ELR (cell line): ENCODE results near the gene RBM19.

Experiments used
- DNase-seq: peaks from one replicate; pipeline ENCODE4 v3.0.0-alpha.2; 2015; ENCODE audit warnings: low read depth

Gene RBM19

DNA sequence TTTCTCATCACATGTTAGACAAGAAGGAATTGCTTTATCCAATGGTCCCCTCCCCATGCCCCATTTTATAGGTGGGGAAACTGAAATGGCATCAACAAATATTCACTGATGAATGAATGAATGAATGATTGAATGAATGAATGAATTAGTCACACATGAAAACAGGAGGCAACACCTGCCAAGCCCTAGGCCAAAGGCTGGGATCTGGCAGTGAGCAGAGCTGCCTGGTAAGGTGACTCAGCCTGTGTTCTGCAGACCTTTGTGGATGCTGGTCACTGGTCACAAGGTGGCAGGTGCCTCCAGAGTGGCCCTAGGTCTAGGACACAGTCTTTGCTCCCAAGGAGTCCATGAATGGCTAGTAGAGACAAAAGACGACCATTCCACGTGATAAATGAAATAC lies 188.4 kb downstream of the RBM19 start:
- no peak for DNase-seq

DNA sequence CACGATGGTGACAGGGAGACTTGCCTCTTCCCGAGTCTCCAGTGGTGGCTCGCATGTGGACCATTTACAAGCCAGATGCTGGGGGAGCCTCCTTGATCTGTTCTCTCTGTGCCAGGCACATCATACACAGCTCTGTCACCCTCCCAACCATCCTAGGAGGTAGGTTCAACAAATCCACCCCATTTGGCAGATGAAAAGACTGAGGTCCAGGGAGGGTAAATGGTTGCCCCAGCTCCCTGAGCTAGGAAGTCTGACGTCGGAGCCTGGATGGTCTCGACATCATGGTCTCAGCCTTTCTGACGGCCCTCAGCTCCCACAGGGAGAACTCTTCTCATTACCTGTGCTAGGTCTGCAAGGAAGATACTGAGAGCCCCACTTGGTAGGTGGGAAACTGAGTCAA lies 189.6 kb downstream of the RBM19 start:
- no peak for DNase-seq

DNA sequence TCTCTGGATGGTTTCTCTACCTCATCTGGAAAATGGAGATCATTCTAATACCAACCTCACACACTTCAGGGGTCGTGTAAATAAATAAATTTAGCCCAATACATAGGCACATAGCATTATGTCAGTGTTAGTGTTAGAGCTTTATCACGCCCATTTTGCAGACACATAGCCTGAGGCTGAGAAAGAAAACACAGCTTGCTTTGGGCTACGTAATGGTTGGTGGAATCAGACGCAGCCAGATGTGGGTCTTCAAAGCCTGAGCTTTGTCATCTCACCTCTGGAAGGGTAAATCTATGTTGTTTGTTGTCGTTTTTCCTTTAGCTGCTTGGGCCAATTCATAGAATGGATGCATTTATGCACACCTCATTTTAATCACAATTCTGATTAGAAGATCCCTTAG lies 191.6 kb downstream of the RBM19 start:
- DNase-seq = no peak

DNA sequence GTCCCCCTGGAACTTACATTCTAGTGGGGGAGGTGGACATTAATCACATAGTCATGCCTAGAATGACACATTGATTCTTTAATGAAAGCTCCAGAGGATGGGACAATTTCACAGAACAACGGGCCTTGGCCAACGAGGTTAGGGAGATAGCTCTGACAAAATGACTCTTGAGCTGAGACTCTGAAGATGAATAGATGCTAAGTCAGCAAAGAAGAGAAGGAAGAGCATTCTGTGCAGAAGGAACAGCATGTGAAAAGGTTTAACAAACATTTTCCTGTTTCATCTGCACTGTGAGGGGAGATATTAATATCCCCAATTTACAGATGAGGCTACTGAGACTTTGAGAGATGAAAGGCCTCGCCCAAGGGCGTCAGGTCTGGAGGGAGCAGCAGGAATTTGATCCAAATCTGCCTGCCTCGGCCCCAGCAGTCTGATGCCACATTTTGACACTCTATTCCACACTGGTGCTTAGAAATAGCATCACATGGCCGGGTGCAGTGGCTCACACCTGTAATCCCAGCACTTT lies 193.6 kb downstream of the RBM19 start:
- DNase-seq = no peak

DNA sequence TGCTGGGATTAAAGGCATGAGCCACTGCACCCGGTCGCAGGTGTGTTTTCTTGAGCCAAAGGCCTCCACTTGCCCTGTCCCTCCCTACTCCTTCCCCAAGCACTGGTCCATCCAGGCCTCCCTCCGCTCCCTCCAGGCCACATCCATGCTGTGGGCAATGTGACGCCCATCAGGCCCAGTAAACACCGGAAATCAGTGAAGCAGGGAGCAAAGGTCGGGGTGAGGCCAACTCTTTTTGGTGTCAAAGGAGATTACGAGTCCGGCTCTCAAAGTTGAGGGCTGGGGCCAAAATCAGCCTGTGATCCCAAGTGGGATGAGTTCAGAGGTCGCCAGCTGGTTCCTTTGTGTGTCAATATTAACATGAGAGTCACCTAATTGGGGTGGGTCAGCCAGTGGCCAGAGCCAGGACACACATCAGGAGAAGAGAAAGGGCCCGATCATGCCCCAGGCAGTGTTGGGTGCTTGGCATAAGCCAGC lies 195.7 kb downstream of the RBM19 start:
- no peak for DNase-seq

DNA sequence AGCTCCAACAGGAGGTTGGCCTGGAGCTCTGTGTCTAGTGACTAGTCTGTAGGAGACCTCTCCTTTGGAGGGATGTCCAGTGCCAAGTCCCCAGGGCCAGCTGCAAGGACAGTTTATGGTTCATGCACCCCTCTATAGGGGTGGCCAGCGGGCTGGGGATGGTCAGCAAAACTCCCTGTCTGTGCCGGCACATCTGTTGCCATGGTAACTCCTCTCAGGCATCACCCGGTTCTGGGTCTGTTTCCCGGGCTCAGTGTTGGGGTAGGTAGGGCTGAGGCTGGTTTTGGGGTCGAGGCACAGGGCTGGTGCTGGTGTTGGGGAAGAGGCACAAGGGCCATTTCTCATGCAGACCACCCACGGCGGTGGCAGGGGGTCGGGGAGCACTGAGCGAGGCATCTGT lies 196.8 kb downstream of the RBM19 start:
- DNase-seq = no peak

DNA sequence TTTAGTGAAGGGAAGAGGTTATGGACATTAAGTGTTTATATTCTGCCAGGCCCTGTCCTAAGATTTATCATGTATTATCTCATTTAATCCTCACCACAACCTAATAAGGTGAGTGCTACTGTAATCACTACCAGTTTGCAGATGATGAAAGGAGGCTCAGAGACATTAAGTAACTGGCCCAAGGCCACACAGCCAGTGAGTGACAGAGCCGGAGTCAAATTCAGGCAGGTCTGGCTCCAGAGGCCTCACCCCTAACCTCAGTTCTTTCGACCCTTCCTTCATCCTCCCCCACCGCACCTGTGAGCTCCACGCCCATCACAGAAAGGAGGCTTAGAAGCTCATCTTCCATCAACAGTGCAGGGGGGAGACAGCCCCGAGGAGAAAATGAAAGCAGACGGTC lies 197.3 kb downstream of the RBM19 start:
- DNase-seq = no peak

DNA sequence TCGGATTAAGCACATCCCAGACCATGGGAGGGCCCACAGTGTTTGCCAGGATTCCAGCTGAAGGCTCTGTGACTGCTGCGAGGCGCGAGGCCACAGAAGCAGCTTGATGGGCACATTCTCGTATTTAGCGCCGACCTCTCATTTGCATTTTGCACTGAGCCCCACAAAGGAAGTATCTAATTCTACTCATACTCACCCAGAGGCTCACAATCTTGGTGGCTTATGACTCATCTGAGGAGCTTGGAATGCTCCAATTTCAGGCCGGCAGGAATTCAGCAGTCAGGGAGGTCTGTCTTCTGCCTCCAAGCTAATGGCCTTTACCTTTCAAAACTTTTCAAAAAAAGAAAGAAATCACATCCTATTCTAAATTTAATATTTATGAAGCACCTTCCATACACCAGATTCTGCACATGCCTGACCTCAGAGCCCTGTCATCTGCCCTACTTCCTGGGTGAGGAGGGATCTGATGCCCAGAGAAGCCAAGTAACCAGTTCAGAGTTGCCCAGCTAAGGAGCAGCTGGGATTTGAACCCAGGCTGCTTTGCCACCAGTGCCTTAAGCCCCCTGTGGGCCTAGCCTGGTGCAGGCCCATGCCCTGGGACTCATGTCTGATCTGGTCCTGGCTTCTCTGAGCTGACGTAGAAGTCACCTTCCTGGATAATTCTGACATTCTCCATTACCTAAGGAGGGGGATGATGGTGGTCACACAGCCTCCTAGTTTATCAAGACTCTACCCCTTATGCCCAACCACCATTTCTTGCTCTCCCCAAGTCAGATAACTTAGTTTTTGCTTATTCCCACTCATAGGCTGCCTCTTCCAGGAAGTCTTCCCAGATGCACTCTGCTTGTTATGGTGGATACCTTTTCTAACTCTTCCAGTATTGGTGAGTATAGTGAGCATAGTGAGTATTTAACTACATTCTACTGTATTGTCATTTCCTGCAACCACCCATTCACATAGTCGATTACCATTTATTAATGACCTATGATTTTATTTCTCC lies 198.9 kb downstream of the RBM19 start:
- peak; percentile 86 for DNase-seq
